Stimulated activated memory B cell treated with anti-CD40 and anti-IgM and Interleukin-4, amounts not matched to agents 10 μg/mL and 1 μg/mL and 100 μg/mL, for 72 hours (primary cell): Measurements from ENCODE around the gene COBL.

Experiments used
- ATAC-seq: fragments of 150-1000 bp; cut with Tn5 transposase; 2 replicates; pipeline ENCODE4 v1.10.0; 2021
- H3K27ac Mint-ChIP-seq: one replicate; pipeline ENCODE4 v1.8.0; 2022; ENCODE audit warnings: mild to moderate bottlenecking, mixed read lengths
- H3K27me3 Mint-ChIP-seq: one replicate; pipeline ENCODE4 v1.8.0; 2022; ENCODE audit warnings: mixed read lengths
- H3K36me3 Mint-ChIP-seq: one replicate; pipeline ENCODE4 v1.8.0; 2022; ENCODE audit warnings: mixed read lengths
- H3K4me1 Mint-ChIP-seq: one replicate; pipeline ENCODE4 v1.8.0; 2022; ENCODE audit warnings: mixed read lengths
- H3K4me3 Mint-ChIP-seq: one replicate; pipeline ENCODE4 v1.8.0; 2022; ENCODE audit warnings: mild to moderate bottlenecking, moderate library complexity, mixed read lengths
- H3K9me3 Mint-ChIP-seq: one replicate; pipeline ENCODE4 v1.8.0; 2022; ENCODE audit warnings: mixed read lengths

Gene COBL

GRCh38 chr7:51161937-51162336 is 154.7 kb downstream of the COBL start:
- Mint-ChIP-seq H3K36me3 (no peaks in the 10 kb centered on the region), H3K27ac (no peak overlapping the region), H3K9me3 (peaks cover 6% of the 10 kb centered on the region), H3K27me3 (peaks cover 65% of the 10 kb centered on the region), H3K4me3 (no peak overlapping the region), H3K4me1 (peaks cover under 1% of the 10 kb centered on the region)
- no peak for ATAC-seq

GRCh38 chr7:51160990-51161615 is 155.5 kb downstream of the COBL start:
- no peak for ATAC-seq
- no peaks in the 10 kb centered on the region for H3K36me3 Mint-ChIP-seq
- H3K4me3 Mint-ChIP-seq = no peak overlapping the region
- H3K9me3 Mint-ChIP-seq = peaks cover 6% of the 10 kb centered on the region
- H3K4me1 Mint-ChIP-seq = peaks cover 9% of the 10 kb centered on the region
- no peak overlapping the region for H3K27ac Mint-ChIP-seq
- peaks cover 70% of the 10 kb centered on the region for H3K27me3 Mint-ChIP-seq

DNA sequence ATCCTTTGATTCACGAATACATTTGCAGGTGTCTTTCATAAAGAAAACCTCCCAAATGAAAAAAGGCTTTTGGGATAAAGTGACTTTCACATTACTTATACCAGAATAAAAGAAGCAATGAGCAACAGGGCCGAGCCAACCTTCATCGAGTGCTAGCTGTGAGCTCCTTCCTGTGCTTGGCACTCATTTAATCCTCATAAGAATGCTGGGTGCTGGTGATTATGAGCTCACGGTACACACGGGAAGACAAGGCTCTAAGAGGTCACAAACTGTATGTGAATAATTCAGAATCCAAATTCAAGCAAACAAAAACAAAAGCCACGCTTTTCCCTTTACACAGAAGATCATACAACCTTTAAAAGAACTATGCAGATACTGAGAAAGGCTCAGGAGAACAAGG is 156.2 kb downstream of the COBL start:
- Mint-ChIP-seq H3K4me3 (no peak overlapping the region), H3K4me1 (peaks cover 11% of the 10 kb centered on the region), H3K9me3 (peaks cover 6% of the 10 kb centered on the region), H3K27me3 (peaks cover 66% of the 10 kb centered on the region), H3K36me3 (no peaks in the 10 kb centered on the region), H3K27ac (no peak overlapping the region)
- ATAC-seq = no peak

DNA sequence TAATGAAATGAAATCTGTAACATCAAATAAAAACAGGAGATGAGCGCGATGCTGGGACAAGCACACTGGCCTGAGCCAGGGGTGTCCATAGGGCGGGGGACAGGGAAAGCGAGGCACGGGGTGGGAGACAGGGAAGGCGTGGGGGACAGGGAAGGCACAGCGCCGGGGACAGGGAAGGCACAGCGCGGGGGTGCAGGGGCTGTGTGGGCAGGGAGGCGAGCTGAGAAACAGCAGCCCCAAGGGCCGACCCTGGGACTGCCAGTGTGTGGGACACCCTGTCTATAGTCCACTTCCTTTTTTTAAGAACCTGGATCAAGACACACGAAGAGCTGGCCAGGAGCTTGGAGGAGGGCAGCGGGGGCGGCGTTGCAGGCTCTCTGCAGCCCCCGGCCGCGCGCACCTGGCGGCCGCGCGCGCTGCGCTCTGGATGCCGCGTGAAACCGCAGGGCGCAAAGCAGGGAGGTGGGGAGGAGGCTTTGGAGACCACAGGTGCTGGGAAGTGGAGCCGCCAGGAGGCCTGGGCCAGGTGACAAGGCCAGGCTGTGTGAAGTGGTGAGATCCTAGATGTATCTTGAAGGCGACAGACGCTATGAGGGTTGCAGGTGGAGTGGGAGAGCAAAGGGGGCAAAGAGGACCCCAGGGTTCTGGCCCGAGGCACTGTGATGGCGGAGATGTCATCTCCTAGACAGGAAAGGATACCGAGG is 157.7 kb downstream of the COBL start:
- peaks cover 58% of the 10 kb centered on the region for H3K27me3 Mint-ChIP-seq
- ATAC-seq = peak; percentile 40
- no peaks in the 10 kb centered on the region for H3K9me3 Mint-ChIP-seq
- H3K4me3 Mint-ChIP-seq = no peak overlapping the region
- H3K4me1 Mint-ChIP-seq = peaks cover 11% of the 10 kb centered on the region
- no peak overlapping the region for H3K27ac Mint-ChIP-seq
- no peaks in the 10 kb centered on the region for H3K36me3 Mint-ChIP-seq

DNA sequence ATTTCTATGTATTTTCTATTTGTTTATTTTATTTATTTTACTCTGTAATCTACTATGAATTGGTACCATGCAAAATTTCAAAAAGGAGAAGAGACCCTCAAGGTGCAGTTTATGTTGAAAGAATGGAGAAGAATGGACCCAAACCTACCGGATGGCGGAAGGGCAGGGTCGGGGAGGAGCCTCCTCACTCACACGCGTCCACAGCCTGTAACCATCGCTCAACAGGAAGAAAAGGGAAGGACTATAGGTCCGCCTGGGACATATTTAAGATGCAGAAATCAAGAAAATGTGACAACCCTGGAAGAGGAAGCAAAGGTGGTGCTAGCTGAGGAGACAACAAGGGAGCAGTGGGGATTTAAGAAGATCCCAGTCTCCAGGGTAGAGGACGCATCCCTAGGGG is 158.4 kb downstream of the COBL start:
- no peak for ATAC-seq
- H3K27me3 Mint-ChIP-seq = peaks cover 56% of the 10 kb centered on the region
- H3K9me3 Mint-ChIP-seq = no peaks in the 10 kb centered on the region
- no peaks in the 10 kb centered on the region for H3K36me3 Mint-ChIP-seq
- H3K4me1 Mint-ChIP-seq = peaks cover 11% of the 10 kb centered on the region
- no peak overlapping the region for H3K4me3 Mint-ChIP-seq
- H3K27ac Mint-ChIP-seq = no peak overlapping the region

GRCh38 chr7:51154201-51154600 is 162.4 kb downstream of the COBL start:
- no peak for ATAC-seq
- no peak overlapping the region for H3K4me3 Mint-ChIP-seq
- no peaks in the 10 kb centered on the region for H3K9me3 Mint-ChIP-seq
- no peak overlapping the region for H3K27ac Mint-ChIP-seq
- peaks cover 11% of the 10 kb centered on the region for H3K4me1 Mint-ChIP-seq
- peaks cover 65% of the 10 kb centered on the region for H3K27me3 Mint-ChIP-seq
- no peaks in the 10 kb centered on the region for H3K36me3 Mint-ChIP-seq

DNA sequence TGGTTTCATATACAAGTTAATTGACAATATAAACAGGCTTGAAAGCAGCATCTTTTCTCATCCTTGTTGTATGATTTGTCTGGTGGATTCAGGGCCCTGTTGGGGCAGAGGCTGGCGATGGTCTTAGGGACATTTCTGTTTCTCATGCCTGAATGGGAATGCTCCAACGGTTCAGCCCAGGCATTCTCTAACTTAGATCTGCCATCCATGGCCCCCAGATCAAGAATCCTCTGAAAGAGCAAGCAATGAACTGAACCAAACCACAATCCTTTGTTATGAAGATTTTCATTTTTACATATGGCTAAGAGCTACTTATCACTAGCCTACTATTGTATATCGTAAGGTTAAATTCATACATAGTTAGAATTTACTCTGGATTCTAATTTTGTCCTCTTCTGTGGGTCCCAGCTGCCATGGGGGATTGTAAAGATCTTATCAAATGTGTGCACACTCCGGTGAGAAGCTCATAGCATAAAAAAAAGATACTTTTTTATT is 163.9 kb downstream of the COBL start:
- Mint-ChIP-seq H3K4me1 (peaks cover 11% of the 10 kb centered on the region), H3K9me3 (peaks cover 4% of the 10 kb centered on the region), H3K4me3 (no peak overlapping the region), H3K36me3 (no peaks in the 10 kb centered on the region), H3K27me3 (peaks cover 54% of the 10 kb centered on the region), H3K27ac (no peak overlapping the region)
- ATAC-seq = no peak

DNA sequence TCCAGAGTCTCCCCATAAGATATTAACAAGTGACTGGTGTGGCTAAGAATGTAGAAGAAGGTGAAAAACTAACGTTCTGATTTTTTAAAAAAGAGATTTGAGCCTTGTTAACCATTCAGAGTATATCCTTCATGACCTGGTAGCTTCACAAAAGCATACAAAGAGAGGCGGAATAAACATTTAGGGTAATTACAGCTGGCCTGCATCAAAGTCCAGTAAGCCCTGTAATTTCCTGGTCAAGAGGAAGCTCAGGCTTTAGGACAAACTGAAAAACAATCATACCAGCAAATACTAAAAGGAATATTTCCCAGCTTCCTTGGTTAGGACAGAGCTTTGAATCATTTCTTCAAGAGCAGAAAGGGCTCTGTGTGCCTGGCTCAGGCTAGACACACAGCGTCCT is 165.2 kb downstream of the COBL start:
- H3K27ac Mint-ChIP-seq = no peak overlapping the region
- peaks cover 5% of the 10 kb centered on the region for H3K4me1 Mint-ChIP-seq
- peaks cover 4% of the 10 kb centered on the region for H3K9me3 Mint-ChIP-seq
- H3K4me3 Mint-ChIP-seq = no peak overlapping the region
- H3K36me3 Mint-ChIP-seq = no peaks in the 10 kb centered on the region
- no peak for ATAC-seq
- peaks cover 41% of the 10 kb centered on the region for H3K27me3 Mint-ChIP-seq

GRCh38 chr7:51150193-51150592 is 166.4 kb downstream of the COBL start:
- Mint-ChIP-seq H3K27me3 (peaks cover 44% of the 10 kb centered on the region), H3K4me1 (no peaks in the 10 kb centered on the region), H3K9me3 (peaks cover 7% of the 10 kb centered on the region), H3K27ac (no peak overlapping the region), H3K4me3 (no peak overlapping the region), H3K36me3 (no peaks in the 10 kb centered on the region)
- no peak for ATAC-seq

DNA sequence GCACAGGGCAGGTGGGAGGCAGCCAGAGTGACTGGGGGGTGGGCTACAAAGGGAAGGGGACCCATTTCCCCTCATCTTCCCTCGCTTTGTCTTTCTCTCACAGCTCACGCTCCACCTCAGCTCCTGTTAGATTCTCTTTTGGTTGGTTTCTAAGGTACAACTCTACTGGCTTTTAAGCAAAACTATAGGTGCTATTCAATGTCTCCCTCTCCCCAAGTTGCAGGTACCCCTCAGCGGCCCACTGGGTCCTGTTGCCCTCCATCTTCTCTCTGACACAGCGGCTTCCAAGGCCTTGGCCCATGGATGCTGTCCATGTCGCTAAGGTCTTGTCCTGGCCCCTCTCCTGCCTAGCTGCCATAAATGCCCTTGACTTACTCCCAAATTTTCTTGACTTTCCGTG is 168.4 kb downstream of the COBL start:
- H3K9me3 Mint-ChIP-seq = peaks cover 7% of the 10 kb centered on the region
- H3K4me3 Mint-ChIP-seq = no peak overlapping the region
- no peaks in the 10 kb centered on the region for H3K36me3 Mint-ChIP-seq
- H3K4me1 Mint-ChIP-seq = no peaks in the 10 kb centered on the region
- no peak for ATAC-seq
- no peak overlapping the region for H3K27ac Mint-ChIP-seq
- peaks cover 34% of the 10 kb centered on the region for H3K27me3 Mint-ChIP-seq

DNA sequence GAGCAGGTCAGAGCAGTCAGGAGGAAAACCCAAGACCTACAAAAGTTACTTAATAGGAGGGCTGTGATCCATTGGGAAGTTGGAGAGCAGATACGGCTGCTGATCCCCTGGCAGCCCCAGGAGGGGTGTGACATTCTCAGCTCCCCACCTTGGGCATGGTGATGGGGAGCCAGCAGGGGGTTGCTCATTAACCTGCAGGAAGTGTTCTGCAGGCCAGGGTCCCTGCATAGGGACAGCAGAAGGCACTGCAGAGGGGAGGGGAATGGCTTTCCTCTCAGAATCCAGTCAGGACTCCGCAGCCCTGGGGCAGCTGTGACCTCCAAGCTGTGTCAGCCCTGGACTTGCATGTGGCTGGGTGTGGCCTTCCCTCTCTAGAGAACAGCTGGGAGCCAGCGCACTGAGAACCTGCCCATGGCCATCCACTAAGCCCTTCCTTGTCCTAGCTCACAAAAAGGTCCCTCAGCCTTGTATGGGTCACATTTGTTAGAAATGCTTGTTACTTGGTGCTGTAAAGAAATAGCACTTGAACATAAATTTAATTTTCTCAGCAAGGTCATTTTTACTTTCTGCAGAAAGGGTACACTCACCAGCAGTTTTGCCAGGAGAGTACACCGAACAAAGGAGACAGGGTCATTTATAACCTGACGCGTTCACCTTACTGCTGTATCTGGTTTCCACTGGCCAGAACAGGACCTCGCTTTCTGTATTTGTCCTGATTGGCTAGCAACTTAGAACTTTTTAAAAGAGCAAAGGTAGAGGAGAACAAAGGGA is 169.6 kb downstream of the COBL start:
- no peaks in the 10 kb centered on the region for H3K36me3 Mint-ChIP-seq
- peaks cover 7% of the 10 kb centered on the region for H3K9me3 Mint-ChIP-seq
- H3K27me3 Mint-ChIP-seq = peaks cover 42% of the 10 kb centered on the region
- ATAC-seq = no peak
- H3K4me1 Mint-ChIP-seq = no peaks in the 10 kb centered on the region
- H3K27ac Mint-ChIP-seq = no peak overlapping the region
- H3K4me3 Mint-ChIP-seq = no peak overlapping the region

DNA sequence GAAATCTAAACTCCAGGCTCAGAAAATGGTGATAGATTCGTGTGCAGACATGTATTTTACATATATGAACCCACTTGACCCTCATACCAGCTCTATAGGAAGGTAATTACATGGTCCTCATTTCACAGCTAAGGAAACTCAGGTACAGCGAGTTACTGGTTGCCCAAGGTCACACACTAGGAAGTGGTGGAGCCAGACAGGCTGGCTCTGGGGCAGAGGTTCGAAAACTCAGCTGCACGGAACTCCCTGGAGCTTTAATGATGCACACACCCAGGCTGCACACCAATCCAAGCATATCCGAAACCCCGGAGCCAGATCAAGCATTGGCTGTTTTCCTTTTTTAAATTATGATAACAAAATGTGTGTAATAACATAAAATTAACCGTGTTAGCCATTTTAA is 172.4 kb downstream of the COBL start:
- Mint-ChIP-seq H3K9me3 (peaks cover 7% of the 10 kb centered on the region), H3K27ac (no peak overlapping the region), H3K27me3 (peaks cover 20% of the 10 kb centered on the region), H3K4me1 (no peaks in the 10 kb centered on the region), H3K36me3 (no peaks in the 10 kb centered on the region), H3K4me3 (no peak overlapping the region)
- ATAC-seq = no peak

GRCh38 chr7:51142741-51143385 is 173.7 kb downstream of the COBL start:
- H3K36me3 Mint-ChIP-seq = no peaks in the 10 kb centered on the region
- no peaks in the 10 kb centered on the region for H3K4me1 Mint-ChIP-seq
- H3K27ac Mint-ChIP-seq = no peak overlapping the region
- H3K9me3 Mint-ChIP-seq = peaks cover 3% of the 10 kb centered on the region
- no peak for ATAC-seq
- H3K4me3 Mint-ChIP-seq = no peak overlapping the region
- H3K27me3 Mint-ChIP-seq = peaks cover 20% of the 10 kb centered on the region

- Mint-ChIP-seq H3K4me3 (no peak overlapping the region), H3K4me1 (no peaks in the 10 kb centered on the region), H3K27me3 (peaks cover 20% of the 10 kb centered on the region), H3K27ac (no peak overlapping the region), H3K36me3 (no peaks in the 10 kb centered on the region), H3K9me3 (peaks cover 3% of the 10 kb centered on the region)
- ATAC-seq = no peak
These were observed 175.1 kb downstream of the COBL start for GRCh38 chr7:51141451-51142003.
